Measurements from ENCODE around the gene TEC. TPM values are rescaled to one million over a fixed set of nuclear protein-coding genes. Genes with fewer than 3 reads are reported as not detected.

Gene TEC
- total RNA-seq (2021; ENCODE audit: unreplicated experiment) (0.67 TPM), Bru-seq, nascent RNA (percentile 44 among the genes with signal in this experiment), BruChase-seq, experiment 1, labeled RNA remaining after a 2-hour chase (percentile 36 among the genes with signal in this experiment), BruChase-seq, experiment 2, labeled RNA remaining after a 6-hour chase (percentile 36 among the genes with signal in this experiment)
- polyA plus RNA-seq (2012; ENCODE audit: insufficient read length), result 0.67 TPM
- long read RNA-seq, partial matches to known transcripts, result 0 of 1 reads
- long read RNA-seq, other reads (novel, unspliced or antisense), result 0 of 1 reads

DNA sequence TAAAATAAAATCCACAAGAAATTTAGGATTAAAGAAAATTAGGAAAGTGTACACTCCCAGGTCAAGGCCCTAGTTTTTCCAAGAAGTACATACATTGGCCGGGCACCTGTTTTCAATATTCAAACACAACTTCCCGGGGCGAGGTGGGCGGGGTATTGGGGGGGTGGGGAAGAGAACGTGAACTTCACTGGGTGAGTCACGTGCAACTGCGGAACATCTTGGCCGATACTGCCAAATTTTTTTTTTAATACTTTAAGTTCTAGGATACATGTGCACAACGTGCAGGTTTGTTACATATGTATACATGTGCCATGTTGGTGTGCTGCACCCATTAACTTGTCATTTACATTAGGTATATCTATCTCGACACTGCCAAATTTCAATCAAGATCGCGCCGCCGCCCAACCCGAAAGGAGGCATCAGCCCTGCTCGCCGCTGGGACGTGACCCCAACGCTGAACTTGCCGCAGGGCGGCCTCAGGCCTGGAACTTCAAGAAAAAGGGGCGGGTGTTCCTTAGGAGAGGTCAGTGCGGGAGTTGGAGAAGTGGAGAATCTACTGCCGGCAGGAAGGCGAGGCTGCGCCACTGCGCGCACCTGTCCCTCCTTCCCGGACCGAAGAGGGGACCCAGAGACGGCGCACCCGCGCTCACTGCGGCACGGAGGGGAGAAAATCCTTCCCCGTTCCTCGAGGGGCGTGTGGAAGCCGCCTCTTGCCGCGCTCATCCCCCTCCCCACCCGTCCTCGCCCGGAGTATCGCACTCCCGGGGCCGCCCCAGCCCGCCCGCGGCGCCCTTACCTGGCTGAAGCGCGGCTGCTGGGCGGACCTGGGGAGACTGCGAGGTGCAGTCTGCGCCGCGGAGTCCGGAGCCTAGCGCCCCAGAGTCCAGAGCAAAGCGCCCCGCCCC, at the start of gene TEC:
Gene TEC, minus strand, starts transcription at position 883 of the 905 bp plus-strand sequence. CDS start 41,224 bp downstream, outside the sequence.
- Histone ChIP-seq H3K4me1 (ENCODE audit: control insufficient read depth, insufficient read depth, low read length) (no peaks in the 10 kb centered on the region), H3K27me3 (ENCODE audit: control insufficient read depth, insufficient read depth, low read length) (no peaks in the 10 kb centered on the region), H3K9me3 (ENCODE audit: control insufficient read depth, insufficient read depth, low read depth, low read length) (no peaks in the 10 kb centered on the region), H3K36me3 (ENCODE audit: control insufficient read depth, insufficient read depth, low read length) (no peaks in the 10 kb centered on the region), H3K4me3 (ENCODE audit: low read depth in 2 of 2, low read length in 2 of 2) (peak within 1 kb of the TSS; percentile 63 to 77), H3K27ac (ENCODE audit: low read length) (no peak within 1 kb of the TSS)
- peak; percentile 82 for ATAC-seq
- no TSS peak for BruUV-seq (replicated peaks)
- intact Hi-C loops (cut with micrococcal nuclease; ENCODE audit: unreplicated experiment) (no loop called here), in situ Hi-C loops (cut with HindIII; ENCODE audit: low pct_unique_long_range_greater_than_20kb, low sequenced_read_pairs) (no loop called here)
- CTCF ChIA-PET, result no interaction called here
- no peak for DNase-seq (ENCODE audit: low read depth, low spot score)
- POLR2A ChIA-PET, result no interaction called here
- TF ChIP-seq TCF7L2 (IDR thresholded peaks at IDR 0.05; ENCODE audit: low read depth, low read length) (no peak), POLR2AphosphoS5 (IDR thresholded peaks at IDR 0.05; ENCODE audit: low read depth, low read length) (no peak), SIN3A (IDR thresholded peaks at IDR 0.05; ENCODE audit: borderline replicate concordance, insufficient read depth, low read depth, low read length) (no peak)
- TF ChIP-seq, protein P1, sequence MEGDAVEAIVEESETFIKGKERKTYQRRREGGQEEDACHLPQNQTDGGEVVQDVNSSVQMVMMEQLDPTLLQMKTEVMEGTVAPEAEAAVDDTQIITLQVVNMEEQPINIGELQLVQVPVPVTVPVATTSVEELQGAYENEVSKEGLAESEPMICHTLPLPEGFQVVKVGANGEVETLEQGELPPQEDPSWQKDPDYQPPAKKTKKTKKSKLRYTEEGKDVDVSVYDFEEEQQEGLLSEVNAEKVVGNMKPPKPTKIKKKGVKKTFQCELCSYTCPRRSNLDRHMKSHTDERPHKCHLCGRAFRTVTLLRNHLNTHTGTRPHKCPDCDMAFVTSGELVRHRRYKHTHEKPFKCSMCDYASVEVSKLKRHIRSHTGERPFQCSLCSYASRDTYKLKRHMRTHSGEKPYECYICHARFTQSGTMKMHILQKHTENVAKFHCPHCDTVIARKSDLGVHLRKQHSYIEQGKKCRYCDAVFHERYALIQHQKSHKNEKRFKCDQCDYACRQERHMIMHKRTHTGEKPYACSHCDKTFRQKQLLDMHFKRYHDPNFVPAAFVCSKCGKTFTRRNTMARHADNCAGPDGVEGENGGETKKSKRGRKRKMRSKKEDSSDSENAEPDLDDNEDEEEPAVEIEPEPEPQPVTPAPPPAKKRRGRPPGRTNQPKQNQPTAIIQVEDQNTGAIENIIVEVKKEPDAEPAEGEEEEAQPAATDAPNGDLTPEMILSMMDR (IDR thresholded peaks at IDR 0.05), result no peak
- TF ChIP-seq, protein P2, sequence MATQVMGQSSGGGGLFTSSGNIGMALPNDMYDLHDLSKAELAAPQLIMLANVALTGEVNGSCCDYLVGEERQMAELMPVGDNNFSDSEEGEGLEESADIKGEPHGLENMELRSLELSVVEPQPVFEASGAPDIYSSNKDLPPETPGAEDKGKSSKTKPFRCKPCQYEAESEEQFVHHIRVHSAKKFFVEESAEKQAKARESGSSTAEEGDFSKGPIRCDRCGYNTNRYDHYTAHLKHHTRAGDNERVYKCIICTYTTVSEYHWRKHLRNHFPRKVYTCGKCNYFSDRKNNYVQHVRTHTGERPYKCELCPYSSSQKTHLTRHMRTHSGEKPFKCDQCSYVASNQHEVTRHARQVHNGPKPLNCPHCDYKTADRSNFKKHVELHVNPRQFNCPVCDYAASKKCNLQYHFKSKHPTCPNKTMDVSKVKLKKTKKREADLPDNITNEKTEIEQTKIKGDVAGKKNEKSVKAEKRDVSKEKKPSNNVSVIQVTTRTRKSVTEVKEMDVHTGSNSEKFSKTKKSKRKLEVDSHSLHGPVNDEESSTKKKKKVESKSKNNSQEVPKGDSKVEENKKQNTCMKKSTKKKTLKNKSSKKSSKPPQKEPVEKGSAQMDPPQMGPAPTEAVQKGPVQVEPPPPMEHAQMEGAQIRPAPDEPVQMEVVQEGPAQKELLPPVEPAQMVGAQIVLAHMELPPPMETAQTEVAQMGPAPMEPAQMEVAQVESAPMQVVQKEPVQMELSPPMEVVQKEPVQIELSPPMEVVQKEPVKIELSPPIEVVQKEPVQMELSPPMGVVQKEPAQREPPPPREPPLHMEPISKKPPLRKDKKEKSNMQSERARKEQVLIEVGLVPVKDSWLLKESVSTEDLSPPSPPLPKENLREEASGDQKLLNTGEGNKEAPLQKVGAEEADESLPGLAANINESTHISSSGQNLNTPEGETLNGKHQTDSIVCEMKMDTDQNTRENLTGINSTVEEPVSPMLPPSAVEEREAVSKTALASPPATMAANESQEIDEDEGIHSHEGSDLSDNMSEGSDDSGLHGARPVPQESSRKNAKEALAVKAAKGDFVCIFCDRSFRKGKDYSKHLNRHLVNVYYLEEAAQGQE (IDR thresholded peaks at IDR 0.05; ENCODE audit: insufficient read depth in 1 of 2, low read depth in 2 of 2, low read length in 1 of 2), result no peak

- ChIA-PET CTCF (no interaction called here), POLR2A (no interaction called here)
- in situ Hi-C loops (cut with HindIII; ENCODE audit: low pct_unique_long_range_greater_than_20kb, low sequenced_read_pairs), result no loop called here
- H3K27me3 ChIP-seq (ENCODE audit: control insufficient read depth, insufficient read depth, low read length), result no peaks in the 10 kb centered on the region
- DNase-seq (ENCODE audit: low read depth, low spot score) (no peak), ATAC-seq (peak; percentile 75)
- TF ChIP-seq SIN3A (IDR thresholded peaks at IDR 0.05; ENCODE audit: borderline replicate concordance, insufficient read depth, low read depth, low read length) (no peak), POLR2AphosphoS5 (IDR thresholded peaks at IDR 0.05; ENCODE audit: low read depth, low read length) (no peak), TCF7L2 (IDR thresholded peaks at IDR 0.05; ENCODE audit: low read depth, low read length) (no peak)
- TF ChIP-seq, protein P1 (IDR thresholded peaks at IDR 0.05), result peak; percentile 78
- TF ChIP-seq, protein P2 (IDR thresholded peaks at IDR 0.05; ENCODE audit: insufficient read depth in 1 of 2, low read depth in 2 of 2, low read length in 1 of 2), result no peak
- H3K4me1 ChIP-seq (ENCODE audit: control insufficient read depth, insufficient read depth, low read length), result no peaks in the 10 kb centered on the region
- intact Hi-C loops (cut with micrococcal nuclease; ENCODE audit: unreplicated experiment), result no loop called here
- no peaks in the 10 kb centered on the region for H3K36me3 ChIP-seq (ENCODE audit: control insufficient read depth, insufficient read depth, low read length)
- no peaks in the 10 kb centered on the region for H3K9me3 ChIP-seq (ENCODE audit: control insufficient read depth, insufficient read depth, low read depth, low read length)
- H3K27ac ChIP-seq (ENCODE audit: low read length), result no peak overlapping the region
- BruUV-seq (replicated peaks), result no TSS peak
- H3K4me3 ChIP-seq (ENCODE audit: low read depth in 2 of 2, low read length in 2 of 2), result no peak overlapping the region
These were observed 46.3 kb upstream of the TEC start for GRCh38 chr4:48315728-48316630.

Measured in Panc1 (cell line).